Uterus (tissue), 2 donors: Measurements from ENCODE around the gene MAN2A2.

Experiments used
- CTCF ChIP-seq, 4 experiments: fragments of 200-600 bp in 2 of 4; fragments of 450-650 bp in 2 of 4; sonication (generic) in 2 of 4; IDR thresholded peaks; one replicate each; pipeline ENCODE4 v1.5.1; 2016 to 2019; ENCODE audit warnings: antibody characterized with exemption in 4 of 4, mild to moderate bottlenecking in 2 of 4, moderate library complexity in 1 of 4
- POLR2A ChIP-seq, 2 donors: fragments of 450-650 bp; IDR thresholded peaks; one replicate each; pipeline ENCODE4 v1.6.1; 2016; ENCODE audit warnings: antibody characterized with exemption in 2 of 2, mild to moderate bottlenecking in 1 of 2, moderate library complexity in 1 of 2

- TF ChIP-seq CTCF (IDR thresholded peaks at IDR 0.05) (no peak), POLR2A (IDR thresholded peaks at IDR 0.05) (no peak)
Observed at GRCh38 chr15:90881978-90882721, 21.0 kb upstream of the MAN2A2 start.
